CD4-positive, alpha-beta T cell treated with Interferon alpha-2 for 1 hour (primary cell): ENCODE data around the gene F12.

ENCODE experiments used
- DNase-seq, 2 donors: peaks; one replicate each; pipeline ENCODE4 v3.0.0-alpha.2; 2020 to 2022

Gene F12

DNA sequence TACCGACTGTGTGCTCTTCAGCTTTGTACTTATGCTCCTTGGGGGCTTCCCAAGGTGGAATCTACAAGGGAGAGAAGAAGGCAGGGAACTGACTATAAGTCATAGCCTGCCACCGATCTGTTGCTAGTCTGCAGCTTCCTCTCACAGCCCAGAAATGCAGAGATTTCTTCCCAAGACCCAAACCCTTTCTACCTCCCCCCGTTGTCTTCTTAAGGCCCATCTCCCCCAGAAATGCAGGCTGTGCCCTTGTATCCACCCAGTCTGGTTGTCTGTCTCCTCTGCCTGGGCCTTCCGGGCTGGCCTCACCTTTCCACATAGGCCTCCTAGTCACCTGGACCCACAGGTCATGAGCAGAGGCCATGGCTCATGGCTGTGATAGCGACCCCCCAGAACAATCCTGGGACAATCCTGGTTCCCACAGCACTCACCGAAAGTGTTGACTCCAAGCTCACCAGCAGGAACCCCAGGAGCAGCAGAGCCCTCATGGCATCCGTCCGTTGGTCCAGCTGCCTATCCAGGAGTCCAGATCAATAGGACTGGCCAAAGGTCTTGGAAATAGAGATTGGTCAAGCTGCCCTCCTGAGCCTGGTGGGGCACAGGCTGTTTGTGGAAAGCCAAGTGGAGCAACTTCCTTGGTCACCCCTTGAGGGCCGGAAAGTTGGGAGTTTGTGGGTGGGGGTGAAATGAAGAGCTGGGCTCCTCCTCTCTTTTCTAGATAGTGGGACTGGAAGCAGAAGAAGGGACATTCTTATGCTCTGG, at the start of gene F12:
TSS of gene F12 (minus strand) at position 522 of the 759 bp plus-strand sequence. CDS start at position 485, 37 bp downstream.
- DNase-seq: no peak

DNA sequence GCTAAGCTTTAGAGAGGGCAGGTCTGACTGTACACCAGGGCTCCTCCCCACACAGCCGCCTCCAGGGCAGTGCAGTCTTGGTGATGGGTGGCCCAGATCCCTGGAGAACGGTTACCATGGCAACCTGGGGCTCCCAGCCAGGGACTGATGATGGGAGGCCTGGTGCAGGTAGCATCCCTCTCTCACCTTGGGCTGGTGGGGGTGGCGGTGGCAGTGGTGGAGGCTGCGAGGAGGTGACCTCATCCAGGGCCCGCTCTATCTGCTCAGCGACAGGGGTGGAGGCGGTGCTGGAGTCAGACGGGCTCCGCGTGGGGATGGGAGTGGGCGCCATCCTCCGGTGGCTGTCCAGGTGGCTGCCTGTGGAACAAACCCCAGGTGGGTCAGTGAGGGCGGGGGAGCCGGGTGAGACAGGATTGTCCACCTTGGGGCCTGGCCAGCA, 49.6 kb upstream of the F12 start:
- no peak for DNase-seq

DNA sequence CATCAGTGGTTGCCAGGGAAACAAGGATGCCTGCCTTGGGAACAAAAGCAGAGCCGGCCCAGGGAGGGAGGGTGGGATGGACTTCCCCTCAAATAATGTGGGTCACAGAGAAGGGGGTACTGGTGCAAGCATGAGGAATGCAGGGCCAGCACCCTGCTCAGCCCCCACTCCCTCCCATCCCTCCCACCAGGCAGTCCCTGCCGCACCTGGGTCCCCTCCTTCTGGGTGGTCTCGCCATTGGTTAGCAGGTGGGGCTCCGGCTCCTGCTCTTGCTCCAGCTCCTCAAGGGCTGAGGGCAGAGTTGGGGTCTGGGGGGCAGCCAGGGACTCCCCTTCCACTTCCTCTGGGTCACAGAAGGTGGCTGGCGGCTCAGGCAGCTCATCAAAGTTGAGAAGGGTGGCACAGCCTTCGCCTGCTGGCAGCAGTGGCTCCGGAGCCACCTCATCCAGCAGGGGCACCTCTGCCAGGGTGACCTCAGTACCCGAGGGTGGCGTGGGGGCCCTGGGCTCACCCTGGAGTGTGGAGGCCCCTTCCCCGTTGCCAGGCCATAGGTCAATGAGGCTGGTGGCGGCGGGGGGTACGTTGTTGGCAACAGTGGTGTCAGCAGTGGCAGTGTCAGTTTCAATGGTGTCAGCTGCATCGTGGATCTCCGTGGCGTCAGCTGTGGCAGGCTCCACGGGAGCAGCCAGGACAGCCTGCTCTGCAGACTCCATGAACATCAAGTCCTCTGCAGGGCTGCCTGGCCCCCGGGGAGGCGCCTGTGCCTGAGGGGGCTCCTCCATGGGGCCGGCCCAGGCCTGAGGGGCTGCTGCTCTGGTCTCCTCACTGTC, 48.7 kb upstream of the F12 start:
- no peak for DNase-seq

DNA sequence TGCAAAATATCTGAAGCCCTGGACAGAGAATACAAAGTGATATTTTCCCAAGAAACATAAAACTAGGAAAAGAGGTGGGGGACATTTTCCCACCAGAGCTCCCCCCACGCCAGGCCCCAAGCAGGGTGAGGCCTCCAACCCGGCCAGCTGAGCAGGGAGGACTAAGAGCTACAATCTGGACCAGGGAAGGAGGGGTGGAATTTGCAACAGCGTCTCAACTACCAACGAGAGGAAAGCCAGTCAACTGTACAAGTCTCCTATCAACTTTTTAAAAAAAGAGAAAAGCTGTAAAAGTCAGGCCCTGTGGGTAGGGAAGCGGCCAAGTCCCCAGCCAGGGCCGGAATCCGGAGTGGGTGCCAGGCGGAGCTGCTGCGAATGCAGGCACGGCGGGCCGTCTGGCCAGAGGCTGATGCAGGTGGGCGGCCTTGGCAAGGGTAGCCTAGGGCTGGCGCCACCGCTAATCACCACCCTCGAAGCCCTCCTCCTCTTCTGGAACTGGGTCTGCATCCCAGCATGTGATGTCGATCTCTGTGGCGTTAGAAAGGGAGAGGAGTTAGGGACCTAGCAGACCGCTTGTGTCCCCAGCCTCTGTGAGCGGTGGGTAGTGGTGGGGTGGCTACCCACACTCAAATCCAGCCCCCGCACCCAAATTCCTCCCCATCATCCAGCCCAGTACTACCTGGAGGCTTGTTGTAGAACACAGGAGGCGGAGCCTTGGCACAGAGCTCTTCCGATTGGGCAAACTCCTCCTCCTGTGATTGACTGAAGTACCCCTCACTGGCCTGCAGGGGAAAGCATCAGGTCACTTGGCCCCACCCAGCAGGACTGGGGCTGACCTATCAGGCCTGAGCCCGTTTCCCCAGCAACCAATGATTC, 47.9 kb upstream of the F12 start:
- DNase-seq: peak; percentile 79 to 86

DNA sequence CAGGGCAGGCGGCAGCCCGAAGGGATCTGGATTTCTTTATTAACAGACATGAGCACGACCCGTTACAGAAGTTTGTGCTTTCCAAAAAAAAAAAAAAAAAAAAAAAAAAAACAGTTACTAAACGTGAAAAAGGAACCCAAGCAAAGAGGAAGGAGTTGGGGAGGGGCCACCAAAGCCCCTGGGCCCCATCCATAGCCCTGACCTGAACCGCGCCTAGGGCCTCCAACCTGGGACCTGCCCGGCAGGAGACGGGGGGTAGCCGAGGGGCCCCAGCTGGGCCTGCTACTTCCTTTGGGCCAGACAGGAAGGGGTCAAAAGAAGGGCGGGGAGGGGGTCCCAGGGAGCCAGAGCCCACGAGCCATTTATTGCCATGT, 47.2 kb upstream of the F12 start:
- DNase-seq: no peak

DNA sequence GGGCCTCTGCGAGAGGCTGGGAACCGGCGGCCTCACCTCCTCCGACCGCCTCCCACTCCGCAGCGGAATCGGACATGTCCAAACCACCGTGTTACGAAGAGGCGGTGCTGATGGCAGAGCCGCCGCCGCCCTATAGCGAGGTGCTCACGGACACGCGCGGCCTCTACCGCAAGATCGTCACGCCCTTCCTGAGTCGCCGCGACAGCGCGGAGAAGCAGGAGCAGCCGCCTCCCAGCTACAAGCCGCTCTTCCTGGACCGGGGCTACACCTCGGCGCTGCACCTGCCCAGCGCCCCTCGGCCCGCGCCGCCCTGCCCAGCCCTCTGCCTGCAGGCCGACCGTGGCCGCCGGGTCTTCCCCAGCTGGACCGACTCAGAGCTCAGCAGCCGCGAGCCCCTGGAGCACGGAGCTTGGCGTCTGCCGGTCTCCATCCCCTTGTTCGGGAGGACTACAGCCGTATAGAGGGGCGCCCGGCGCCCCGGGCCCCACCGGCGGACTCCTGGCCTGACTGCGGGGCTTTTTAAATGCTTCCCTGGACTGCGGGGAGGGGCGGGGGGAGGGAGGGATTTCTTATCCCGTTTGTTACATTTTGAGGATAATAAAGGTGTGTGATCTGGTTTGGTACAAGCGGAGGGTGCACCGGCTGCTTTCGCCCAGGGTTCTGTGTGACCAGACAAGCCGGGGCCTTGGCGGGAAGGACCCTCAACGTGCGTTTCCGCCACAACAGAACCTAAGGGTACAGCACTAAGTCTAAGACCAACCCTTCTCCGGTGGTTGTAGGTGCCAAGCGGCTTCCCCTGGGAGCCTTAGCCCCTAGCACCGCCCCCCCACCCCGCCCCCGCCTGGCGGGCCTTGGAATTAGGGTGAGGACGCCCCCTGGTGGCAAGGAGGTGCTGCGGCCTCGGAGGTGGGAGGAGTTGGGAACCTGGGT, 46.6 kb upstream of the F12 start:
- DNase-seq: peak; percentile 91 to 94

DNA sequence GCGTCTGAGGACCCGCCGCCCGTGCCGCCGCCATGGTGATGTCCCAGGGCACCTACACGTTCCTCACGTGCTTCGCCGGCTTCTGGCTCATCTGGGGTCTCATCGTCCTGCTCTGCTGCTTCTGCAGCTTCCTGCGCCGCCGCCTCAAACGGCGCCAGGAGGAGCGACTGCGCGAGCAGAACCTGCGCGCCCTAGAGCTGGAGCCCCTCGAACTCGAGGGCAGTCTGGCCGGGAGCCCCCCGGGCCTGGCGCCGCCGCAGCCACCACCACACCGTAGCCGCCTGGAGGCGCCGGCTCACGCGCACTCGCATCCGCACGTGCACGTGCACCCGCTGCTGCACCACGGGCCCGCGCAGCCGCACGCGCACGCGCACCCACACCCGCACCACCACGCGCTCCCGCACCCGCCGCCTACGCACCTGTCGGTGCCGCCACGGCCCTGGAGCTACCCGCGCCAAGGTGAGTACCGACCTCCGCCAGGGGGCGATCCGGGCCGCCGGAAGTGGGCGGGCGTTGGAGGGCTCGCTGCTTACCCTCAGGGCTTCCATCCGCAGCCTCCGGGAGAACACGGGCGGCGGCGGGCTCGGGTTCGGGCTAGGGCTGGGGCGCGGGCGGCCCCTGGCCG, 45.8 kb upstream of the F12 start:
- DNase-seq: peak; percentile 90 to 93

DNA sequence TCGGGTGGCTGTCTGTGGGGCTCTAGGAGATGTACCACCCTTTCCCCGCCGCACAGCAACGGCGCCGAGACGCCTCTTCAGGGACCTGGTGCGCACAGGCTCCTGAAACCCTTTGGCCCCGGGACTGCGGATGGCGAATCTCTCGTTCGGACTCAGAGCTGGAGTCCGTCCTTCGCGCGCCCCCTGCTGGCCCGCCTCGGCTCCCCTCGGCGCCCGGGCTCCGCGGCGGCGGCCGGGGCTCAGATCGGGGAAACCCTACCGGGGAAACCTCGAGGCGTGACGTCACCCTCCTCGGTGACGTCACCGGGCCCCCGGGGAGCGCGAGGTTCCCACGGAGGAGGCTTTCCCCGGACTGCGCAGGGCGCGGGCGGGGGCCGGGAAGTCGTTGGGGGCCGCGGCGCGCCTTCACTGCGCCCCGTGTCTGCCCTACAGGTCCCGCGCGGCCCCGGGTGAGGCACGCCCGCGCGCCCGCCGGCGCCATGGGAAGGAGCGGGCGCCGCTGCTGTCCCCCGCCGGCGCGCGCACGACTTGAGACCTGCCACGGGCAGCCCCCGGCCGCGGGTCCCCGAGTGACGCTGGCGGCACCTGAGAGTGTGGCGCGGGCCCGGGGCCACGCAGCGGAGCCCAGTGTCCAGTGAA, 45.2 kb upstream of the F12 start:
- peak; percentile 94 to 97 for DNase-seq

DNA sequence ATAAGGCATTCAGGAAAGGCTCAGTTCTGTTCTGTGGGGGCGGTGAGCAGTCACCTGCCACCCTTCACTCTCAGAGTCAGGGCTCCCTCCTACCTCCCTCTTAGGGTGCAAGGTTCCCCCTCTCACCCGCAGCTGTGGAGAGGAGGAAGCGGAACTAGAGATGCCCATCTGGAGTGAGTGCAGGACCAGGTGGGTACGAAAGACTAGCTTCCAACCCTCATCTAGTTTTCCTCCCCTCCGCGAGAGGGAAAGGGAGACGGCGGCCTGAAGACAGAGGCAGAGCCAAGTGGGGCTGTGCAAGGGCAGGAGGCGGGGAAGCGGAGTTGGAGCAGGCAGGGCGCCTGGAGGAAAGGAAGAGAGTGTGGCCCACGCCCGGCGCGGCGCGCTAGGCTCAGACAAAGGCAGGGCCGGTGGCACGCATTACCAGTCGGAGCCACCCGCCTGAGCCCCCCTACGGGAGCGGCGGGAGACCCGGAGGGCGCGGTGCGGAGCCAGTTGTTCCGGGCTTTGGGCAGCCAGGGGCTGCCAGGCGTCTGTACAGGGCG, 44.6 kb upstream of the F12 start:
- peak in 1 of 2 donors; percentile 50 for DNase-seq

DNA sequence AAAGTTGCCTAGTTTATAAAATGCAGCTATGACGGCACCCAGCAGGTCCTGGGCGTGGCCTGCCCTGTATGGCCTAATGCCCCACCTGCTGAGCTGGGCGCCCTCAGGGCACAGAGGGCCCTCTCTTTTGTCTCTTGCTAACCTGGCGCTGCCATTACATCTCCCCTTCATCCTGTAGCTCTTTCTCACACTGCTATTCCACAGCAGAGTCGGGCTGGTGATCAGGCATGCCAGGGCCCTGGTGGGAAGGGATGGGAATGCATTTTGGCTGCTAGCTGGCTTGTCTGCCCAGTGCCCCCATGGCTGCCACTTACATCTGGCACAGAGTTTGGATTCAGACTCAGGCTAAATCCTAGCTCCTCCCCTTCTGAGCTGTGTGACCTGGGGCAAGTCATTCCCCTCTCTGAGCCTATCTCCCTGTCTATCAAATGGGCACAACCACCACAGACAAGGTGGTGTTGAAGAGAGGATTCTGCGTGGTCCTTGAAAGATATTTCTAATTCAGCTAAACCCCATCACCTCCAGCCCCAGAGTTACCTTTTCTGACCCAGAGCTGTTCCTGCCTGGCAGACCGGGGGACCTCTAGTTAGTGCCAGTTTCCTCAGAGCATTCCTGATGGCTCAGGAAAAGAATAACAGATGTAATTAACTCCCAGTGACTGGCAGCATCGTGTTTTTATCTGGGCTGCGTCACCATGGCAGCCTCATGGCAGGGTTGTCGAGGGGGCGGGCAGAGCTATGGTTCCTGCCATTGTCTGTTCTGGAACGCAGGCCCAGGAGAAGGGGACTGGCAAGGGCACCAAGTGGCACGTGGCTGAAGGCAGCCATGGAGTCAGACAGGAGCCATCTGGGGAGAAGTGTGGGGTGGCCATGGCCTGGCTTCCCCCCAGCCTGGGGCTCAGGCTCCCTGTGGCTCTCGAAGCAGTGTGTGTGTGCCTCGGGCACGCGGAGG, 43.6 kb upstream of the F12 start:
- no peak for DNase-seq

DNA sequence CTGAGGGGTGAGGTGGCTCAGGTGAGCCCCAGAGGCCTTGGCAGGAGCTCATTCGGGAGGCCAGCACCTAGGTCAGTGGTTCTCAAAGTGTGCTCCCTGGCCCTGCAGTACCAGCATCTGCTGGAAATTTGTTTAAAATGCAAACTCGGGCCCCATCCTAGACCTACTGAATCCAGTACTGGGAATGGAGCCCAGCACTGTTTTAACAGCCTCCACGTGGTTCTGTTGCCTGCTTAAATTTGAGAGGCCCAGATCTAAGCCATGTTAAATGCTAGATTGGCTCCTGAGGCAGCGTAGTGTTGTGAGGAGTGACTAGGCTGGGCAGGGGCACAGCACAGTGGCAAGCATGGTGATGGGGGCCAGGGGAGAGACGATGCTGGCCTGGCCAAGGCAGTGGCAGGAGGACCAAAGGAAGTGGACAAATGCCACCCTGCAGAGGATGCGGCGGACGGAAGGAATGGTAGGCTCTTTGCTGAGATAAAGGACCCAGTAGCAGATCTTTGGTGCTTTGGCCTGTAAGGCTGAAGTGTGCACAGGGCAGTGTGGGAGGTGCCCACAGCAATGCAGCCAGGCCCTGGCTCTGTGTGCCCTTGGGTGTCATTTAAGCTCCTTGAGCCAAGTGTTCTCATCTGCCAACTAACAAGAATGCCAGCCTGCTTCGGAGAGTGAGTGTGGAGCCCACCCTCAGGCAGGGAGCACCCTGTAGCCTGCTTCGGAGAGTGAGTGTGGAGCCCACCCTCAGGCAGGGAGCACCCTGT, 41.5 kb upstream of the F12 start:
- no peak for DNase-seq

DNA sequence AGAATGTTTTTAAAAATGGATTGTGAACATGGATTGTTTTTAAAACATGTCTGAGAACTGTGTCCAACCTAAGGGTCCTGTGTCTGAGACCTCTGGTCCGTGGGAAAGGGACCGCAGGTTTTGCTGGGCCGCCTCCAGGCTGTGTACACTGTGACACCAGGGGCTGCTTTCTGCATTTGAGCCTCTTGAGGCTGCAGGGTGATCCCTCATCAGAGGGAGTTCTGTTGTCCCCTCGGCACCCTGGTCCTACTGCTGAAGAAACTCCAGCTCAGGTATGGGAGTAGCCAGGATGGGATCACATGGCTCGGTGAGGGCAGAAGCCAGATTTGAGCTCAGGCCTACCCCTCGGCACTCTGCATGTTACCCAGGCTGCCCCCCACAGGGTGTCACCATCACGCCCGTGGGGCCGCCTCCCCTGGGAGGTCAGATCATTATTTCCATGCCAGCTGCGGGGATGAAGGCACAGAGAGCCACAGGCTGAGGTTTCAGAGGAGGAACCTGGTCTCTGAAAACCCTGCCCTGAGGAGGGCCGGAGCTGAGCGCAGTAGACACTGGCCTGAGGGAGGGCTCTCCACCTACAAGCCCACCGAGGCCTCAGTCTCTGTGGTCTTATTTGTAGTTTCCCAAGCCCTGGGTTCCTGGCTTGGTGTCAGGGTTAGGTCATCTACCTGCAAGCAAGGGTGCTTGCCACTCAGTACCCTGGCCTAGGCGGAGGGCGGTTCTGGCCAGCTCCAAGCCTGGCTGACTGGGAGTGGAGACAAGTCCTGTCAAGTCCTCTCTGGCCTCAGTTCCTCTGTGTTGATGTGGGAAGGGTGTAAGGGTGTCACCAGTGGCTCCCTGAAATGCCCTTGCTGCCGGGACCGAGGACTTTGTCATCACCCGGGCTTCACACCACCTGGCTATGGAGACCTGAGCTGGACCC, 40.0 kb upstream of the F12 start:
- DNase-seq: no peak

DNA sequence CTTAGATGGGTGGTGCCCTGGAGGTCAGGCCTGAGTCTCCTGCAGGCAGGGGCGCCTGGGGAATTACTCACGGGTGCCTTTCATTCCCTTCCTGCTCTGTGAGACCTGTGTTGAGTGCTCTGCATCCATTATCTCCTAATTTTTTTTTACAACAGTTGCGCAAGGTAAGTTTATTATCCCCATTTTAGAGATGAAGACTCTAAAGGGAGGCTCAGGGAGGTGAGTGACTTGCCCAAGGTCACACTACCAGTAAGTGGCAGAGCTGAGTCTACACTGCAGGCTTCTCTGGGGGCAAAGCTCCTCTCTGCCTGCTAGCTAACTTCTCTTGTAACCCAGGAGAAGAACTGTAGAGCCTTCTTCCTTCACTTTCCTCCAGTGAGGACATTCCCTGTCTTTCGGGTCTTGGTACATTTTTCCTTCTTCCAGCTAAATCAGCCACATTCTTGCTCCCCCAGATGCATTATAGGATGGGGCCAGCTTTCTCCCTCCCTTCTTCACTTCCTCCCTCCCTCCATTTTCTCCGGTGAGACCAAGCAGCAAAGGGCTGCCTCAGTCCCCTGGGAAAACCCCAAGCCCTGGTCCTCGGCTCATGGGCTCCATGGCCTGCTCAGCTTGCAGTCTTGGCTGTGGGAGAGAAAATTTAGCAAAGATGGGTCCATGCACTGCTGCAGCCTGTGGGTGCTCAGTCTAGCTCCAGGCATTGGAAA, 39.0 kb upstream of the F12 start:
- no peak for DNase-seq

DNA sequence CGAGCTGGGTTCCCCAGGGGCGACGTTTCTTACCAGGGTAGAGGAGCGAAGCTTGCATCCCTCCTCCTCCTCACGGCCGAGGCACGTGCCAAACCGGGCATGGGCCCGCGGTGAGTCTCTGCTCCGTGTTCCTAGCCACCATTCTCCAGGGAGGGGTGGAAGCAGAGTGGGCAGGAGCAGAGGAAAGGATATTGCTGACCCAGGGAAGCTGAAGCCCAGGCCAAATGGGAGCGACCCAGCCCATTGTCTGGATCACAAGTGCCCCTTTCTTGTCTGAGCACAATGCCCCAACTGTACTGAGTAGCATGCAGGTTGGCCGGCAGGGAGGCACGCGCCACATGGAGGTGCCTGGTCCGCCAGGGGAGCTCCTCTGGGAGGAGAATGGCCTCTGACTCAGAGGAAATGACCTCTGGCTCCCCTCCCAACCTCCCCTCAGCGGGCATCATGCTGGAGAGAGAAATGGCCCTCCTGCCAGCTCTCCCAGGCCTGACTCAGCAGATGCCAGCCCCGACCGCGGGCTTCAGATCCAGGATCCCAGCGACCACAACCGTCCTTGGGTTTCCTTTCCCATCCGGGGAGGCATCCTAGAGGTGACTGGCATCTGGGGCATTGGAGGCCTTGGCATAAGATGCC, 38.4 kb upstream of the F12 start:
- peak in 1 of 2 donors; percentile 31 for DNase-seq

DNA sequence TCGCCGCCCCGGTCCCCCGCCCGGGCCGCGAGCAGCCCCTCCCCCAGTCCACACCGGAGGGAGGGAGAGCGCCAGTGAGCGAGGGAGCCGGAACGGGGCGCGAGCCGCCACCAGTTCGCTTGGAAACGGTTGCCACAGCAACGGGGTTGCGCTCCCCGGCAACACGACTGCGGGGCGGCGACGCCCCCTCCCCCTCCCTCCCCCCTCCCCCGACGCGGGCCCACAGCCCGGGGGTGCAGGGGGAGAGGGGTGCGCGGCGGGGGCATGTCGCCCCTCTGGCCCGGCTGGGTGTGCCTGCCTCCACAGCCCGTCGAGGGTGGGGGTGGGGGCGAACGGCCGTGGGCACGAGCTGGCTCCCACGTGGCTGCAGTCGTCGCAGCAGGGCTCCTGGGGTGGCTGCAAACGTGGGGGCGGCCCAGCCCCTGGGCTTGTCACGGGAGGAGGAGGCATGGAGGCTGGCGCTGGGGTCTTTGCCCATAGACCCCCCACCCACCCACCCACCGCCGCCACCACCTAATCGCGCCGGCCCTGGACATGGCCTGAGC, 37.8 kb upstream of the F12 start:
- DNase-seq: peak; percentile 78 to 87
